ENCODE data around the gene OSBPL7. TPM values are rescaled to one million over a fixed set of nuclear protein-coding genes. Genes with fewer than 3 reads are reported as not detected.
"Not testable (repeated sequence)": the region's sequence is repeated elsewhere in the genome, so short reads cannot be mapped to it uniquely, and the experiment has no call there.

OSBPL7 gene
- total RNA-seq, 4 donors from 2014 or later = 0.89 to 4.6 (median 1.6) TPM

DNA sequence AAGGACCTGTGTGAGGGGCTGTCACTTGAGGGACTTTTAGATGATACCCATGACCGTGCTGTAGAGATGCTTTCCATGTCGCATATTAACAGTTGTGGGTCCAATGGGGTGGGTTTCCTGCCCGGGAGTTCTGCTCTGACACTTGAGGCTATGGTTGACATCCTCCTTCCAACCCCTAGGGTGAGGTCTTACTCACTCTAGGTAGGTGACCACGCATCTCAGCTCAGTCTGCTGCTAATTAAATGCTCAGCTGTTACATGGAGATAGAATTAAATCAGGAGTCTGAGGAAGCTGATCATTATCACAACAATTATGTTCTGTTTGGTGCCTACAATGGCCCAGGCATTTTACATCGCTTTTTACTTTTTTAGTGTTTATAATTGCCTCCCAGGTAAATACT, 40.2 kb downstream of the OSBPL7 start:
- ATAC-seq (no peak), DNase-seq (no peak)
- H3K36me3 ChIP-seq = no peaks in the 10 kb centered on the region
- H3K4me1 ChIP-seq = no peaks in the 10 kb centered on the region
- no peak overlapping the region for H3K4me3 ChIP-seq
- in situ Hi-C loops (cut with MboI; ENCODE audit: low sequenced_read_pairs in 4 of 4) = loop anchor here in 1 of 4 donors (25.0 kb wide), 1 partner anchor 119 kb away; no protein-coding TSS in a partner anchor
- TF ChIP-seq, protein P1, sequence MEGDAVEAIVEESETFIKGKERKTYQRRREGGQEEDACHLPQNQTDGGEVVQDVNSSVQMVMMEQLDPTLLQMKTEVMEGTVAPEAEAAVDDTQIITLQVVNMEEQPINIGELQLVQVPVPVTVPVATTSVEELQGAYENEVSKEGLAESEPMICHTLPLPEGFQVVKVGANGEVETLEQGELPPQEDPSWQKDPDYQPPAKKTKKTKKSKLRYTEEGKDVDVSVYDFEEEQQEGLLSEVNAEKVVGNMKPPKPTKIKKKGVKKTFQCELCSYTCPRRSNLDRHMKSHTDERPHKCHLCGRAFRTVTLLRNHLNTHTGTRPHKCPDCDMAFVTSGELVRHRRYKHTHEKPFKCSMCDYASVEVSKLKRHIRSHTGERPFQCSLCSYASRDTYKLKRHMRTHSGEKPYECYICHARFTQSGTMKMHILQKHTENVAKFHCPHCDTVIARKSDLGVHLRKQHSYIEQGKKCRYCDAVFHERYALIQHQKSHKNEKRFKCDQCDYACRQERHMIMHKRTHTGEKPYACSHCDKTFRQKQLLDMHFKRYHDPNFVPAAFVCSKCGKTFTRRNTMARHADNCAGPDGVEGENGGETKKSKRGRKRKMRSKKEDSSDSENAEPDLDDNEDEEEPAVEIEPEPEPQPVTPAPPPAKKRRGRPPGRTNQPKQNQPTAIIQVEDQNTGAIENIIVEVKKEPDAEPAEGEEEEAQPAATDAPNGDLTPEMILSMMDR (IDR thresholded peaks at IDR 0.05 in 4 of 5, conservative IDR thresholded peaks at IDR 0.05 in 1 of 5) = no peak
- no peaks in the 10 kb centered on the region for H3K9me3 ChIP-seq
- intact Hi-C loops (cut with DNase I; ENCODE audit: low total_unique reads) = no loop called here
- H3K27me3 ChIP-seq = peaks cover 18 to 22% (median 21%) of the 10 kb centered on the region in 3 donors
- H3K27ac ChIP-seq = no peak overlapping the region

DNA sequence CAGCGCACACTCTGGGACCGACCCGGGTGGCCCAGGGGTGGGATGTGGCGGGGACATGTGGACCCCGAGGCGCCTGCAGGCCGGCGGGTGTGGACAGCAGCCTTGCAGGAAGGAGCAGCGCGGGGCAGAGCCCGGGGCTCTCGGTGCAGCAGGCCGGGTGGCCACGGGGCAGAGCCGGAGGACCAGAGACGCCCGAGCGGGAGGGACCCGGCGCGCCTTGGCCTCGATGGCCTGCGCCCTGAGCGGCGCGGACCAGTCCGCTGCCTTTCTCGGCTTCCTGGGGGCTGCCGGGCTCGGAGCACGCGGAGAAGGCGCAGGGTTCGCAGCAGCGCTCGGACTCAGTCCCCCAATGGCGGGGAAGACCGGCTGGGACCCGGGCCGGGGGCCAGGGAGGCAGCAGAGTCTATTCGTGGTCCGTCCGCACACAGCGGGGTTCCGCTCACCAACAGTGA, 43.4 kb downstream of the OSBPL7 start:
- Histone ChIP-seq H3K4me1 (no peaks in the 10 kb centered on the region), H3K36me3 (no peaks in the 10 kb centered on the region), H3K27me3 (peaks cover 27 to 35% (median 35%) of the 10 kb centered on the region in 3 donors), H3K27ac (no peak overlapping the region), H3K9me3 (no peaks in the 10 kb centered on the region), H3K4me3 (no peak overlapping the region)
- ATAC-seq (no peak), DNase-seq (no peak)
- in situ Hi-C loops (cut with MboI; ENCODE audit: low sequenced_read_pairs in 4 of 4) = loop anchor here in 1 of 4 donors (25.0 kb wide), 1 partner anchor 116 kb away; no protein-coding TSS in a partner anchor
- intact Hi-C loops (cut with DNase I; ENCODE audit: low total_unique reads) = no loop called here
- TF ChIP-seq, protein P1 (IDR thresholded peaks at IDR 0.05 in 4 of 5, conservative IDR thresholded peaks at IDR 0.05 in 1 of 5) = no peak
- no peak for TF ChIP-seq POLR2A (IDR thresholded peaks at IDR 0.05)

GRCh38 chr17:47776330-47777197, 45.0 kb downstream of the OSBPL7 start:
- Histone ChIP-seq H3K4me3 (no peak overlapping the region), H3K36me3 (no peaks in the 10 kb centered on the region), H3K27ac (no peak overlapping the region), H3K9me3 (no peaks in the 10 kb centered on the region), H3K4me1 (no peaks in the 10 kb centered on the region), H3K27me3 (peaks cover 27 to 35% (median 35%) of the 10 kb centered on the region in 3 donors)
- TF ChIP-seq POLR2A (IDR thresholded peaks at IDR 0.05) = no peak
- TF ChIP-seq, protein P1 (IDR thresholded peaks at IDR 0.05 in 4 of 5, conservative IDR thresholded peaks at IDR 0.05 in 1 of 5) = peak in 4 of 5 experiments; percentile 36 to 58 (median 52)
- ATAC-seq = peak; percentile 58 to 62
- no peak for DNase-seq
- in situ Hi-C loops (cut with MboI; ENCODE audit: low sequenced_read_pairs in 4 of 4) = loop anchor here in 1 of 4 donors (25.0 kb wide), 1 partner anchor 114 kb away; no protein-coding TSS in a partner anchor
- intact Hi-C loops (cut with DNase I; ENCODE audit: low total_unique reads) = no loop called here

DNA sequence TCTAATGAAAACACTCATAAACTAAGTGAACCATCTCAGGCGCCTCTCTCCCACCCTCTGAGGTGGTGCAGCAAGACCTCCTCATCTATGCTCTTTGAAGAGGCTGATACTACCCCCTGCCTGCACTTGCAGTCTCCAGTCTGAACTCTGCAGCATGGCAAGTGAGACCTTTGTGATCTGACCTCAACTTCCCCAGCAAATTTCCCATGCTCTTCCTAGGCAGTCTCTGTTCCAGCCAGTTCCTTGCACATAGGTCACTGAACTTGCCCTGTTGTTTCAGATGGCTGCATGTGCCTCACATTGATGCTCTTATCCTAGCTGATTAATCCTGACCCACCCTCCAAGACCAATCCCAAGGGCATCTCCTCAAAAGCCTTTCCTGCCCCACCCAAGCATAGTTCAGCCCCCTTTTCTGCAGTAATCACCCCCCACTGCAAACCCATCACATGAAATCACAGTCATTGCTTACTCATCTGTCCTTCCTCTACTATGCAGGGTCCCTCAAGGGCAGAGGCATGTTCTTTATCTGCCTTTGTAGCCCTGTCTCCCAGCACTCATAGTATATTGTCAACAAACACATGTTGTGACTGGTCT, 46.5 kb downstream of the OSBPL7 start:
- H3K27ac ChIP-seq = no peak overlapping the region
- DNase-seq (no peak), ATAC-seq (no peak)
- intact Hi-C loops (cut with DNase I; ENCODE audit: low total_unique reads) = no loop called here
- no peaks in the 10 kb centered on the region for H3K36me3 ChIP-seq
- no peak overlapping the region for H3K4me3 ChIP-seq
- in situ Hi-C loops (cut with MboI; ENCODE audit: low sequenced_read_pairs in 4 of 4) = loop anchor here in 1 of 4 donors (25.0 kb wide), 1 partner anchor 113 kb away; no protein-coding TSS in a partner anchor
- TF ChIP-seq POLR2A (IDR thresholded peaks at IDR 0.05) = no peak
- no peaks in the 10 kb centered on the region for H3K9me3 ChIP-seq
- no peaks in the 10 kb centered on the region for H3K4me1 ChIP-seq
- H3K27me3 ChIP-seq = peaks cover 27 to 35% (median 35%) of the 10 kb centered on the region in 3 donors

DNA sequence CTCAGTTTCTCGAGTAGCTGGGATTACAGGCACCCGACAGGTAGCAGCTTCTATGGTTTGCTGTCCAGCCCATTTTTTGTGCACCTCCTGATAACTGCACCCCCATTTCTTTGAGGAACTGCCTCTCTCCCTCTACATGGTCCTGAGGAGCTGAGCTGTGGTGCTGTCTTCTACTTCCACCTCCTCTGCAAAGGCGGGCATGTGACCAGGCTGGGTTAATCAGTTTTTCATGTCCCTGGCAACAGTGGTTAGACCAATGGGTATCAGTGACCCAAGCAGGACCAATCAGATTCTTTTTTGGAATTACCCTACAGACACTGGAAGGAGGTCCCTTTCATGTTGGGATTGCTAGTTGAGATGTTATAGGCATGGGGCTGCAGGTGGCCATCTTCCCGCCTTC, 47.3 kb downstream of the OSBPL7 start:
- no peak overlapping the region for H3K4me3 ChIP-seq
- no peaks in the 10 kb centered on the region for H3K4me1 ChIP-seq
- H3K27ac ChIP-seq = no peak overlapping the region
- peaks cover 27 to 35% (median 35%) of the 10 kb centered on the region in 3 donors for H3K27me3 ChIP-seq
- TF ChIP-seq POLR2A (IDR thresholded peaks at IDR 0.05) = no peak
- TF ChIP-seq, protein P1 (IDR thresholded peaks at IDR 0.05 in 4 of 5, conservative IDR thresholded peaks at IDR 0.05 in 1 of 5) = no peak
- DNase-seq = no peak
- intact Hi-C loops (cut with DNase I; ENCODE audit: low total_unique reads) (no loop called here), in situ Hi-C loops (cut with MboI; ENCODE audit: low sequenced_read_pairs in 4 of 4) (no loop called here)
- no peak for ATAC-seq
- H3K9me3 ChIP-seq = no peaks in the 10 kb centered on the region
- no peaks in the 10 kb centered on the region for H3K36me3 ChIP-seq

- H3K9me3 ChIP-seq; ATAC-seq; DNase-seq; H3K4me3 ChIP-seq; in situ Hi-C loops (cut with MboI; ENCODE audit: low sequenced_read_pairs in 4 of 4); intact Hi-C loops (cut with DNase I; ENCODE audit: low total_unique reads); H3K36me3 ChIP-seq; H3K27ac ChIP-seq; H3K4me1 ChIP-seq: not testable (repeated sequence)
- H3K27me3 ChIP-seq = peaks cover 27 to 35% (median 35%) of the 10 kb centered on the region in 3 donors
Observed at GRCh38 chr17:47773649-47774048, 47.9 kb downstream of the OSBPL7 start.
